DOHH2 (cell line): ENCODE measurements around the gene DYNC1I1.
"Not testable (repeated sequence)": the region's sequence is repeated elsewhere in the genome, so short reads cannot be mapped to it uniquely, and the experiment has no call there.

ENCODE experiments used
- H3F3A ChIP-seq: fragments of 200-600 bp; sonication (generic), shearing (Covaris generic); 2 replicates; pipeline ENCODE4 v1.6.0; 2016; ENCODE audit warnings: antibody characterized with exemption, mild to moderate bottlenecking; ENCODE audit not compliant: control insufficient read depth, insufficient read depth
- H3K27ac ChIP-seq: fragments of 200-600 bp; sonication (generic); 2 replicates; pipeline ENCODE4 v1.5.1; 2014; ENCODE audit warnings: low read depth, mild to moderate bottlenecking, low read length, moderate library complexity
- H3K27me3 ChIP-seq: fragments of 200-600 bp; sonication (generic); 2 replicates; pipeline ENCODE4 v1.6.1; 2014; ENCODE audit warnings: mild to moderate bottlenecking, low read length, mixed read lengths; ENCODE audit not compliant: control insufficient read depth
- H3K36me3 ChIP-seq: fragments of 200-600 bp; sonication (generic); 2 replicates; pipeline ENCODE4 v1.6.1; 2014; ENCODE audit warnings: mild to moderate bottlenecking, low read length, moderate library complexity, mixed read lengths; ENCODE audit not compliant: control insufficient read depth
- H3K4me1 ChIP-seq: fragments of 200-600 bp; sonication (generic); 2 replicates; pipeline ENCODE4 v1.6.1; 2014; ENCODE audit warnings: mild to moderate bottlenecking, low read length, mixed read lengths; ENCODE audit not compliant: control insufficient read depth
- H3K4me2 ChIP-seq: fragments of 200-600 bp; sonication (generic); 2 replicates; pipeline ENCODE4 v1.6.0; 2014; ENCODE audit warnings: mild to moderate bottlenecking, low read length, moderate library complexity
- H3K4me3 ChIP-seq: fragments of 200-600 bp; sonication (generic); 2 replicates; pipeline ENCODE4 v1.5.1; 2014; ENCODE audit warnings: mild to moderate bottlenecking, low read length, mixed read lengths
- H3K79me2 ChIP-seq: fragments of 200-600 bp; sonication (generic); 2 replicates; pipeline ENCODE4 v1.6.1; 2014; ENCODE audit warnings: mild to moderate bottlenecking, low read length, mixed read lengths; ENCODE audit not compliant: control insufficient read depth
- H3K9me2 ChIP-seq: fragments of 200-600 bp; sonication (generic); replicated peaks from 2 replicates; pipeline ENCODE4 v1.6.1; 2014; ENCODE audit warnings: mild to moderate bottlenecking, low read length, mixed read lengths; ENCODE audit not compliant: control insufficient read depth
- H3K9me3 ChIP-seq: fragments of 200-600 bp; sonication (generic); 2 replicates; pipeline ENCODE4 v1.6.1; 2014; ENCODE audit warnings: antibody characterized with exemption, low read length, mixed read lengths; ENCODE audit not compliant: control insufficient read depth, insufficient read depth
- H4K20me1 ChIP-seq: fragments of 200-600 bp; sonication (generic); 2 replicates; pipeline ENCODE4 v1.6.0; 2014; ENCODE audit warnings: low read depth, mild to moderate bottlenecking, antibody characterized with exemption, low read length, moderate library complexity; ENCODE audit not compliant: control insufficient read depth, insufficient read depth
- CTCF ChIP-seq: fragments of 200-600 bp; sonication (generic); IDR thresholded peaks from one replicate; pipeline ENCODE4 v1.5.1; 2014; ENCODE audit warnings: antibody characterized with exemption, mild to moderate bottlenecking, low read depth, low read length; ENCODE audit not compliant: poor library complexity, severe bottlenecking
- EZH2phosphoT487 ChIP-seq: fragments of 200-600 bp; sonication (generic); IDR thresholded peaks from 2 replicates; pipeline ENCODE4 v1.6.1; 2017; ENCODE audit warnings: borderline replicate concordance, mild to moderate bottlenecking, antibody characterized with exemption, low read length, moderate library complexity, mixed read lengths

Gene DYNC1I1

GRCh38 chr7:95931460-95932232, 159.3 kb downstream of the DYNC1I1 start:
- Histone ChIP-seq H3K9me3 (no peaks in the 10 kb centered on the region), H3F3A (no peaks in the 10 kb centered on the region), H3K9me2 (no peaks in the 10 kb centered on the region), H3K4me3 (no peak overlapping the region), H3K79me2 (no peaks in the 10 kb centered on the region), H3K27me3 (no peaks in the 10 kb centered on the region), H3K27ac (no peak overlapping the region), H3K36me3 (no peaks in the 10 kb centered on the region), H3K4me2 (no peak overlapping the region), H3K4me1 (no peaks in the 10 kb centered on the region), H4K20me1 (no peaks in the 10 kb centered on the region; the same call in 1 of the 2 replicates)
- TF ChIP-seq CTCF, result no peak
- TF ChIP-seq EZH2phosphoT487, result no peak

GRCh38 chr7:95933618-95934017, 161.3 kb downstream of the DYNC1I1 start:
- no peaks in the 10 kb centered on the region for H3K27me3 ChIP-seq
- no peaks in the 10 kb centered on the region for H3K36me3 ChIP-seq
- no peaks in the 10 kb centered on the region for H3K4me1 ChIP-seq
- H3K9me3 ChIP-seq, result no peaks in the 10 kb centered on the region
- no peak for TF ChIP-seq CTCF
- no peak for TF ChIP-seq EZH2phosphoT487
- H3K79me2 ChIP-seq, result no peaks in the 10 kb centered on the region
- H3F3A ChIP-seq, result no peaks in the 10 kb centered on the region
- H3K27ac ChIP-seq, result no peak overlapping the region
- H4K20me1 ChIP-seq, result no peaks in the 10 kb centered on the region
- H3K4me2 ChIP-seq, result no peak overlapping the region
- no peak overlapping the region for H3K4me3 ChIP-seq
- no peaks in the 10 kb centered on the region for H3K9me2 ChIP-seq

- not testable (repeated sequence) for H4K20me1 ChIP-seq, H3K4me3 ChIP-seq, H3K27ac ChIP-seq, H3K9me2 ChIP-seq, H3K9me3 ChIP-seq, H3F3A ChIP-seq, H3K27me3 ChIP-seq, H3K4me2 ChIP-seq, H3K4me1 ChIP-seq, H3K36me3 ChIP-seq, H3K79me2 ChIP-seq
Measured at GRCh38 chr7:95944867-95945266, 172.5 kb downstream of the DYNC1I1 start.

- no peak overlapping the region for H3K27ac ChIP-seq
- no peak overlapping the region for H3K4me2 ChIP-seq
- no peaks in the 10 kb centered on the region for H4K20me1 ChIP-seq
- TF ChIP-seq EZH2phosphoT487 (no peak), CTCF (no peak)
- no peaks in the 10 kb centered on the region for H3K9me3 ChIP-seq
- H3K9me2 ChIP-seq, result no peaks in the 10 kb centered on the region
- H3F3A ChIP-seq, result no peaks in the 10 kb centered on the region
- H3K4me1 ChIP-seq, result no peaks in the 10 kb centered on the region
- H3K4me3 ChIP-seq, result no peak overlapping the region
- H3K27me3 ChIP-seq, result no peaks in the 10 kb centered on the region
- H3K36me3 ChIP-seq, result no peaks in the 10 kb centered on the region
- H3K79me2 ChIP-seq, result no peaks in the 10 kb centered on the region
Measured at GRCh38 chr7:95950698-95951097, 178.3 kb downstream of the DYNC1I1 start.
